CD4-positive, alpha-beta T cell treated with Interleukin-17A for 4 hours (primary cell): ENCODE results near the gene PGBD4.

Source experiments
- DNase-seq: peaks from one replicate; pipeline ENCODE4 v3.0.0-alpha.2; 2020; ENCODE audit warnings: mixed read lengths

Gene PGBD4

DNA sequence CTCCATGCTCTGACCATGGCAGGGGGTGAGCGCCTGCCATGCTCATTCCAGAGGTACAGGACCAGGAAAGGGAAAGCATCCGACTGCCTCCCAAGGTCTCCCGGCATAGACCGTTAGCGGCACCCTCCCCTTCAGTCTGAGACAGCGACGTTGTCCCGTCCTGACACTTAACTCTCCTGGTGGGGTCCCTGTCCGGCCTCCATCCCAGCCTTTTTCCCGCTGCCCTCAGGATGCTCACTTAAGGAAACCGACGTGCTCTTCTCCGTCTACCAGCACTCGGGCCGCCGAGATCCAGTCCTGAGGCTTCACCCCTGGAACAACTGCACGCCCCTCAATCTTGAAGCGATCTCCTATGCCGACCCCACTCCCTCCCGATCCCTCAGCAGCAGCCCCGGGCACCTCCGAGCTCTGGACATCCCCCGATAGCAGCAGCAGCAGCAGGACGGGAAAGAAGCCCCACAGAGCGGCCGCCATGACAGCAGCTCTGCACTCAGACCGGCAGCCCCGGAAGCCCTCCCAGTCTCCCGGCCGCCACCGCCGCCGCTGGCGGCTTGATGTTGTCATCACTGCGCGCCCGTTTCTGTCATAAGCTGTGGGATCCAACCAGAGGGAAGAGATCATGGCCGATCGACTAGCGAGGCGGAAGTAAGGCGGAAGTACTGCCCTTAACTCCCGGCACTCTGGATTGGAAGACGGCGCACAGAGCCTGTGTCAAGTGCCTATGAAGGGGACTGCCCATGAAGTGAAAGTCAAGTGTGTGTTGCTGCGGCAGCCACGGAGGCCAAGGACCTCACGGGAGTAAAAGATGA, at the start of gene PGBD4, which contains the start of gene EMC7:
Gene PGBD4, plus strand, starts transcription at position 718 of the 809 bp plus-strand sequence. CDS start 449 bp downstream, outside the sequence.
Gene EMC7, minus strand, starts transcription at position 497 of the 809 bp plus-strand sequence. Its CDS starts 23 bp downstream, at position 474.
- peak; percentile 98 for DNase-seq

DNA sequence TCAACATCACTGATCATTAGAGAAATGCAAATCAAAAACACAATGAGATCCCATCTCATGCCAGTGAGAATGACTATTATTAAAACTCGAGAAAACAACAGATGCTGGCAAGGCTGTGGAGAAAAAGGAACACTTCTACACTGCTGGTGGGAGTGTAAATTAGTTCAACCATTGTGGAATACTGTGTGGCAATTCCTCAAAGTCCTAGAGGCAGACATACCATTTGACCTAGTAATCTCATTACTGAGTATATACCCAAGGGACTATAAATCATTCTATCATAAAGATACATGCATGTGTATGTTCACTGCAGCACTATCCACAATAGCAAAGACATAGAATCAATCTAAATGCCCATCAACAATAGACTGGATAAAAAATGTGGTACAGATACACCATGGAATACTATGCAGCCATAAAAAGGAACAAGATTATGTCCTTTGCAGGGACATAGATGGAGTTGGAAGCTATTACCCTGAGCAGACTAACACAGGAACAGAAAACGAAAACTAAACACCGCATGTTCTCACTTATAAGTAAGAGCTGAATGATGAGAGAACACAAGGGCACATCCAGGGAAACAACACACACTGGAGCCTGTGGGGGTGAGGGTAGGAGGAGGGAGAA, 47.7 kb upstream of the PGBD4 start:
- no peak for DNase-seq

GRCh38 chr15:34055868-34056595, 45.9 kb upstream of the PGBD4 start:
- no peak for DNase-seq

- no peak for DNase-seq
These were observed 45.0 kb upstream of the PGBD4 start for GRCh38 chr15:34056911-34057310.

DNA sequence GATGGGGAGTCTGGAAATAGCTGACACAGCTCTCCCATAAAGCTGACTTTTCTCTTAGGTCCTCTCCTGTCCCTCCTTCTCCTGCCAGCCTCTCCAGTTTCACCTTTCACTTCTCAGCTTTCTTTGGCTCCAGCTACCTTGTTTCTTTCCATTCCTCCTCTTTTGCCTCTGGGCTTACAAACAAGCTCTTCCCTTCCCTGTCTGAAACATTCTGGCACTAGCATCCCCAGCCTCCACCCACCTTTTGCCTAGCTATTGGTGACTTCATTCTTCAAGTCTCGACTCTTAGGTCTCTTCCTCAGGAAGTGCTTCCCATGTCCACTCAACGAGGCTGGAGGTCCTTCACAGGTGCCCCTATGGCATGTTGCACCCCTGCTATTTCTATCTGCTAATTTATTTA, 42.4 kb upstream of the PGBD4 start:
- no peak for DNase-seq

DNA sequence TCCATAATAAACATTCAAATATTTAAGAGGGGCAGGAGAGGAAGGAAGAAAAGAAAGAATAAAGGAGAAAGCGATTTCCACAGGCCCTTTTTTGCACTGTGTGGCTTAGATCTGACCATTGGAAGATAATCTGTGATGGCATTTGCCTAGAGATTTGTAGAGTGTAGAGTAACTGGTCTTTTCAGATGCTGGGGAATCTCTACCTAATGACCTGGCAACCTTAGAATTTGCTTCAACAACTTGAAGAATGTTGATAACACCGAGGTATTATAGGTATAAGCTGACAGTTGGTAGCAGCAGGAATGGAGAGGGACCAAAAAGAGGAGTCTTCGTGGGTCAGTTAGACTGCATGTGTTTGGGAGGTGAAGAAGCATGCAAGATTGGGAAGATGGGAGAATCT, 41.9 kb upstream of the PGBD4 start:
- no peak for DNase-seq

GRCh38 chr15:34064438-34064837, 37.4 kb upstream of the PGBD4 start:
- DNase-seq, result no peak

DNA sequence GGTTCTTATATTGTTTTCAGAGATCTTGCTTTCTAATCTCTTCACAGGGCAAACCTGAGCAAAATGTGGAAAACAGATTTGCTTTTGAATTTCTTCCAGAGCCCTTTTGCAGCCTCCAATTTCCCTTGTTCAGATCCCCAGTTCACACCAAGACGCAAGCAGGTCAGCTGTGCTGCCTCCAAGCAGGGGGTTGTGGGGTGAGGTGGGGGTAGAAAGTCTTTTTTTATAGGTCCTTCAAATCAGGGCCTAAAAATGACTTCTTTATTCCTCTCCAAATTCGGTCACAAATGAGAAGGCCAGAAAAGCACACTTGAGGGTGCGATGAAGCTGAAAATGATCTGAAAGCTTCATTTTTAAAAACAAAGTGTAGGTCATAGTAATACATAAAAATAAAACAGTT, 36.6 kb upstream of the PGBD4 start:
- no peak for DNase-seq

DNA sequence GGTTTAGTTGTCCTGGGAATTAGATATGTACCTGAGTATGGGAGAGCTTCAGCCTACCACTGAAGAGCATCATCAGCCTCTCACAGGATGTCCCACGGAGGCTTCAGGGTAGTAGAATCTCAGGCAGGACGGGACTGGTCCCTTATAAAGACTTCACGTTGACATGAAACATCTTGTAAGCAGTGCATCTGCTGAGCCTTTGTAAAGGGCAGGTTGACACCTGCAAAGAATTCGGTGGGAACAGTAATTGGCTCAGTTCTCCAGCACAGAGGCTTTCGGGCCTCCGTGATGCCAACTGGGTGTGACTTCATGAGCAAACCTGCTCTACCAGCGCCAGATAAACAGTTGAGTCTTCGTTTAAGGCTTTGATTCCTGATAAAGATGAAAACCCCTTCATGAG, 35.9 kb upstream of the PGBD4 start:
- no peak for DNase-seq

DNA sequence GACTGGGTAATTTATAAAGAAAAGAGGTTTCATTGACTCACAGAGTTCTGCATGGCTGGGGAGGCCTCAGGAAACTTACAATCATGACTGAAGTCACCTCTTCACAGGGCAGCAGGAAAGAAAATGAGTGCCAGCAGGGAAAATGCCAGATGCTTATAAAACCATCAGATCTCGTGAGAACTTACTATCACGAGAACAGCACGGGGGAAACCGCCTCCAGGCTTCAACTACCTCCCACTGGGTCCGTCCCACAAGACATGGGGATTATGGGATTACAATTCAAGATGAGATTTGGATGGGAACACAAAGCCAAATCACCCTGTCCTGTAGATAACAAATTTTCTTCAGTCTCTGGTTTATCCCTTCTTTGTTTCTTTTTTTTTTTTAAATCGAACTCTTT, 31.9 kb upstream of the PGBD4 start:
- no peak for DNase-seq

GRCh38 chr15:34076785-34077184, 25.1 kb upstream of the PGBD4 start:
- no peak for DNase-seq

DNA sequence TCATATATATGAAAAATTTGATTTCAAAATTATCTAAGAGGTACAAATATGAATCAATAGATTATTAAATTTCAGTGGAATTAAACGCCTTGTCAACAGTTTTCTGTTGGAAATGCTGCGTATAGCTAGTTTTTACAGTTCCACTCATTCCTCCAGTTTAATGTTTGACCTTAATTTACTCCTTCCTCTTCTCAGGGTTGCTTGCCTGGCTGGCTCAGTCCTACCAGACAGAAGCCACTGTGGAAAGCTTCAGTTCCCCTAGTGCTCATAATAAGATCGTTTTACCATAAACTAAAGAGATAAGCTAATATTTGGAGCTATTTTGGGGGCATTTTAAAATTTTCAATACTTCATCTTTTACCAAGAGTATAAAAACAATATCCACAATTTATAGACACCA, 23.0 kb upstream of the PGBD4 start:
- no peak for DNase-seq

DNA sequence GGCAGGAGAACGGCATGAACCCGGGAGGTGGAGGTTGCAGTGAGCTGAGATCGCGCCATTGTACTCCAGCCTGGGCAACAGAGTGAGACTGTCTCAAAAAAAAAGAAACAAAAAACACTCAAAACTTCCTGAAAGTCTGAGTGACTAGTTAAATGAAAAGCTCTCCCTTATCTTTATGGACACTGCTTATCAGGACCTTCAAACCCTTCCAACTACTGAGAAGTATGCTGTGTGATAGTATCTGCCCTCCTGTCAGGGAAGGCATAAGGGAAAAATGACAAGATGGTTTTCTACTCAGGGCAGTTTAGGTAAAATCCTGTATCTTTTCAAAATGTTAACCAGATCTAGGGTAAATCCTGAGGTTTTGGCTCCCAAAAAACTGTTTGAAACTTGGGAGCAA, 22.0 kb upstream of the PGBD4 start:
- no peak for DNase-seq

DNA sequence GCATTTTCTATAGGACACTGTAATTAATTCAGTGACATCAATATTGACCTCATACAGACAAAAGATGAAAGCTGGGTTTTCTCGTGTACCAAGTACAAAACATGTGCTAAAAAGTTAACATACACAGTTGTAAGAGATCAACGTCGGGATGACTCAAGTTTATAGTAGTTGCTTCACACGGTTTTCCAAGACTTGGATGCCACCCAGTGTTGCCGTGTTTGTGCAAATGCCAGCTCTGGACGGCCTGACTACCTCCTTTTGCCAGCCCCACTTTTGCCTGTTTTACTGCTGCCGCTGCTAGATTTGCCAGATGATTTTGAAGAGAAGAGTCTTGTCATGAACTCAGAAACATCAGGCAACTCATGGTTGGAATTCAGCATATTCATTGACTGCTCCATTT, 17.8 kb upstream of the PGBD4 start:
- no peak for DNase-seq

GRCh38 chr15:34085746-34086145, 16.1 kb upstream of the PGBD4 start:
- no peak for DNase-seq

- no peak for DNase-seq
These were observed 2.0 kb upstream of the PGBD4 start for GRCh38 chr15:34099914-34100313.

DNA sequence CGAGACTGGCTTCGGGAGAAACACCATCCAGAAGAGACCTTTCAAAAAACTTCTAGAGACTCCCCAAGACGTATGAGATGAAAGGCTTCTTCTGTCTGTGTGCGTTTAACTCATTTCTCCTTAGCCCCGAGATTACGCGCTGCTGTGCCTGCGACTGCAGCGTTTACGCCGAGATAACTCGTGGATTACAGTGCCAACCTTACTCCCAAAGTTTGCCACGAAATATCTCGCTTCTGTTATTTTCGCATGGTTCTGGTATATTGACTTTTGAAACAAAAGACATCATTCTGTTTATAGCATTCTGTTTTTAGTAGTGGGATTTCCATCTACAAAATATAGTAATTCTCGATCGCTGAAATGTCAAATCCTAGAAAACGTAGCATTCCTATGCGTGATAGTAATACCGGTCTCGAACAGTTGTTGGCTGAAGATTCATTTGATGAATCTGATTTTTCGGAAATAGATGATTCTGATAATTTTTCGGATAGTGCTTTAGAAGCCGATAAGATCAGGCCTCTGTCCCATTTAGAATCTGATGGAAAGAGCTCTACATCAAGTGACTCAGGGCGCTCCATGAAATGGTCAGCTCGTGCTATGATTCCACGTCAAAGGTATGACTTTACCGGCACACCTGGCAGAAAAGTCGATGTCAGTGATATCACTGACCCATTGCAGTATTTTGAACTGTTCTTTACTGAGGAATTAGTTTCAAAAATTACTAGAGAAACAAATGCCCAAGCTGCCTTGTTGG, 467 bp downstream of the PGBD4 start:
- no peak for DNase-seq

DNA sequence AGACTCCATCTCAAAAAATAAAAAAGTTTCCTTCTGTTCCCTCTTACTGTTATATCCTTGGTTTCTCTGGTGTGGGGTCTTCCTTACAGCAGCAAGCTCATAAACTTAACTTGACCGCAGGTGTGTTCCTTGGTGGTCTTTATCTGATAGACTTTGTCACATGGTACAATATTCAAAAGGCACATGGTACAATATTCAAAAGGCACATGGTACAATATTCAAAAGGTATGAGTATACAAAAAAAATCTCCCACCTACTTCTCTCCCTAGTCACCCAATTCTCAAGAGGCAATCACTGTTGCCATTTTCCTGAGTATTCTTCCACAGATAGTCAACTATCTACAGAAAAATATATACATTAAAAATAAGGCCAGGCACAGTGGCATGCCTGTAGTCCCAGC, 4.5 kb downstream of the PGBD4 start:
- no peak for DNase-seq

DNA sequence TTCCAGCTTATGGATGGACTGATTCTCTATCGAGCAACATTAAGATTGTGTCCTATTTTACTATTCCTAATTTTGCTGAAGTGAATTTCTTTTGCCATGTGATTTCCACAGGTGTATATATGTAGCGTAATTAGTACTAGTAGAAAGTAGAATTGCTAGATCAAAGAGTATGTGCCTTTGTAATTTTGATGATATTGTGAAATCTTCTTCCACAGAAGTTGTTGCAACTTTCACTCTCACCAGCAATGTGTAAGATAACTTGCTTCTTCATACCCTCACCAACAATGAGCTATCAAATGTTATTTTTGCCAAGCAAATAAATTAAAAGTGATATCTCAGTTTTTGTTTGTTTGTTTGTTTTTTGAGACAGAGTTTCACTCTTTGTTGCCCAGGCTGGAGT, 5.4 kb downstream of the PGBD4 start:
- no peak for DNase-seq

- DNase-seq, result no peak
These were observed 8.1 kb downstream of the PGBD4 start for GRCh38 chr15:34109797-34110663.

DNA sequence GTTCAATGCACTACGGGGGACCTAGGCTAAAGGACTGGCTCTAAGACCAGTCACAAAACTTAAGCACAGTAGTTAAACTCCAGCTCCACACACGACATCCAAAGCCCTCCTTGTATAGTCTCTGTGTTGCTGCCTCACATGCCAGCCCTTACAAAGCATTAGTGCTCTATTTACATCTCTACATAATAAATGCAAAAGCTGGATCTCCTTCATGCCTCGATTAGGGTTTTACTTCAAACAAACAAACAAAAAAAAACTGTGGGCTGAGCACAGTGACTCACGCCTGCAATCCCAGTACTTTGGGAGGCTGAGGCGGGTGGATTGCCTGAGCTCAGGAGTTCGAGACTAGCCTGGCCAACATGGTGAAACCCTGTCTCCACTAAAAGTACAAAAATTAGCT, 9.6 kb downstream of the PGBD4 start:
- no peak for DNase-seq

- no peak for DNase-seq
These were observed 12.3 kb downstream of the PGBD4 start for GRCh38 chr15:34114215-34114614.
